ENCODE measurements around the gene PLXNA4.
A peak's percentile ranks its signal among the peaks of the same experiment; 100 is the strongest.

Gene PLXNA4

GRCh38 chr7:132352800-132353199, 223.5 kb downstream of the PLXNA4 start:
- no peak overlapping the region for H3K14ac ChIP-seq (ENCODE audit: low read length in 2 of 2)
- no peak overlapping the region for H2BK5ac ChIP-seq (ENCODE audit: low read depth, low read length, poor library complexity, severe bottlenecking)
- H2BK120ac ChIP-seq (ENCODE audit: low read depth, low read length) = no peak overlapping the region
- no peaks in the 10 kb centered on the region for H3K36me3 ChIP-seq (ENCODE audit: control insufficient read depth in 1 of 2, insufficient read depth in 2 of 2, low read depth in 1 of 2, low read length in 2 of 2)
- no peak overlapping the region for H2BK15ac ChIP-seq (ENCODE audit: low read depth, poor library complexity, severe bottlenecking)
- H3K9me3 ChIP-seq (ENCODE audit: control insufficient read depth, low read length) = no peaks in the 10 kb centered on the region
- no peak overlapping the region for H4K8ac ChIP-seq (ENCODE audit: low read length)
- no peaks in the 10 kb centered on the region for H3K79me1 ChIP-seq (replicated peaks; ENCODE audit: low read length, poor library complexity, severe bottlenecking)
- H3K4ac ChIP-seq (ENCODE audit: low read depth in 1 of 2, low read length in 2 of 2) = no peak overlapping the region
- no peak overlapping the region for H3K27ac ChIP-seq (ENCODE audit: low read length, poor library complexity, severe bottlenecking)
- no peak overlapping the region for H2AK5ac ChIP-seq (ENCODE audit: low read length, severe bottlenecking)
- H3K9ac ChIP-seq (ENCODE audit: low read length) = peak overlapping the region; percentile 42
- no peak overlapping the region for H3K4me2 ChIP-seq (ENCODE audit: low read length, poor library complexity, severe bottlenecking)
- H2BK12ac ChIP-seq (ENCODE audit: low read length in 2 of 2) = no peak overlapping the region
- WGBS = 79% methylated on average over 3 of the region's 6 CpGs
- no peak overlapping the region for H3K23ac ChIP-seq (ENCODE audit: low read length in 2 of 2)
- H3K4me3 ChIP-seq (ENCODE audit: insufficient read depth in 1 of 2, low read depth in 1 of 2, low read length in 2 of 2) = peak overlapping the region in 1 of 2 experiments; percentile 5
- no peak overlapping the region for H3K18ac ChIP-seq (ENCODE audit: low read depth in 1 of 2, low read length in 2 of 2)
- no peak overlapping the region for H2AFZ ChIP-seq (ENCODE audit: low read depth, low read length)
- no peak for DNase-seq
- H3K4me1 ChIP-seq (ENCODE audit: control insufficient read depth, insufficient read depth, low read depth, low read length) = no peaks in the 10 kb centered on the region
- peaks cover 7 to 13% of the 10 kb centered on the region in 2 experiments for H3K27me3 ChIP-seq (ENCODE audit: control insufficient read depth in 1 of 2, insufficient read depth in 1 of 2, low read length in 2 of 2)
- no peak overlapping the region for H4K91ac ChIP-seq (ENCODE audit: low read length)

- Histone ChIP-seq H3K4ac (ENCODE audit: low read depth in 1 of 2, low read length in 2 of 2) (no peak overlapping the region), H3K4me1 (ENCODE audit: control insufficient read depth, insufficient read depth, low read depth, low read length) (no peaks in the 10 kb centered on the region), H3K27me3 (ENCODE audit: control insufficient read depth in 1 of 2, insufficient read depth in 1 of 2, low read length in 2 of 2) (peaks cover 7 to 13% of the 10 kb centered on the region in 2 experiments), H3K79me1 (replicated peaks; ENCODE audit: low read length, poor library complexity, severe bottlenecking) (no peaks in the 10 kb centered on the region), H3K27ac (ENCODE audit: low read length, poor library complexity, severe bottlenecking) (no peak overlapping the region), H2BK12ac (ENCODE audit: low read length in 2 of 2) (no peak overlapping the region), H3K9me3 (ENCODE audit: control insufficient read depth, low read length) (no peaks in the 10 kb centered on the region), H2AK5ac (ENCODE audit: low read length, severe bottlenecking) (no peak overlapping the region), H3K9ac (ENCODE audit: low read length) (peak overlapping the region; percentile 42), H2BK5ac (ENCODE audit: low read depth, low read length, poor library complexity, severe bottlenecking) (no peak overlapping the region), H3K23ac (ENCODE audit: low read length in 2 of 2) (no peak overlapping the region), H3K4me2 (ENCODE audit: low read length, poor library complexity, severe bottlenecking) (no peak overlapping the region), H4K8ac (ENCODE audit: low read length) (no peak overlapping the region), H3K4me3 (ENCODE audit: insufficient read depth in 1 of 2, low read depth in 1 of 2, low read length in 2 of 2) (peak overlapping the region in 1 of 2 experiments; percentile 5), H4K91ac (ENCODE audit: low read length) (no peak overlapping the region), H3K36me3 (ENCODE audit: control insufficient read depth in 1 of 2, insufficient read depth in 2 of 2, low read depth in 1 of 2, low read length in 2 of 2) (no peaks in the 10 kb centered on the region), H2BK15ac (ENCODE audit: low read depth, poor library complexity, severe bottlenecking) (no peak overlapping the region), H3K14ac (ENCODE audit: low read length in 2 of 2) (peak overlapping the region in 1 of 2 experiments; percentile 87), H3K18ac (ENCODE audit: low read depth in 1 of 2, low read length in 2 of 2) (no peak overlapping the region), H2AFZ (ENCODE audit: low read depth, low read length) (no peak overlapping the region), H2BK120ac (ENCODE audit: low read depth, low read length) (no peak overlapping the region)
- 85% methylated on average over 10 of the region's 12 CpGs for WGBS
- DNase-seq = no peak
These were observed 224.2 kb downstream of the PLXNA4 start for GRCh38 chr7:132351954-132352499.

GRCh38 chr7:132350741-132351140, 225.5 kb downstream of the PLXNA4 start:
- H3K4me3 ChIP-seq (ENCODE audit: insufficient read depth in 1 of 2, low read depth in 1 of 2, low read length in 2 of 2) = no peak overlapping the region
- no peak overlapping the region for H3K23ac ChIP-seq (ENCODE audit: low read length in 2 of 2)
- H3K27ac ChIP-seq (ENCODE audit: low read length, poor library complexity, severe bottlenecking) = no peak overlapping the region
- DNase-seq = no peak
- no peak overlapping the region for H4K91ac ChIP-seq (ENCODE audit: low read length)
- no peak overlapping the region for H2AK5ac ChIP-seq (ENCODE audit: low read length, severe bottlenecking)
- peaks cover 7 to 13% of the 10 kb centered on the region in 2 experiments for H3K27me3 ChIP-seq (ENCODE audit: control insufficient read depth in 1 of 2, insufficient read depth in 1 of 2, low read length in 2 of 2)
- H2BK120ac ChIP-seq (ENCODE audit: low read depth, low read length) = no peak overlapping the region
- H3K79me1 ChIP-seq (replicated peaks; ENCODE audit: low read length, poor library complexity, severe bottlenecking) = no peaks in the 10 kb centered on the region
- H2BK12ac ChIP-seq (ENCODE audit: low read length in 2 of 2) = no peak overlapping the region
- no peak overlapping the region for H2BK5ac ChIP-seq (ENCODE audit: low read depth, low read length, poor library complexity, severe bottlenecking)
- no peak overlapping the region for H3K18ac ChIP-seq (ENCODE audit: low read depth in 1 of 2, low read length in 2 of 2)
- H4K8ac ChIP-seq (ENCODE audit: low read length) = no peak overlapping the region
- no peaks in the 10 kb centered on the region for H3K36me3 ChIP-seq (ENCODE audit: control insufficient read depth in 1 of 2, insufficient read depth in 2 of 2, low read depth in 1 of 2, low read length in 2 of 2)
- H2BK15ac ChIP-seq (ENCODE audit: low read depth, poor library complexity, severe bottlenecking) = no peak overlapping the region
- H3K4me2 ChIP-seq (ENCODE audit: low read length, poor library complexity, severe bottlenecking) = no peak overlapping the region
- no peaks in the 10 kb centered on the region for H3K4me1 ChIP-seq (ENCODE audit: control insufficient read depth, insufficient read depth, low read depth, low read length)
- H3K4ac ChIP-seq (ENCODE audit: low read depth in 1 of 2, low read length in 2 of 2) = no peak overlapping the region
- H3K14ac ChIP-seq (ENCODE audit: low read length in 2 of 2) = no peak overlapping the region
- H3K9ac ChIP-seq (ENCODE audit: low read length) = no peak overlapping the region
- H2AFZ ChIP-seq (ENCODE audit: low read depth, low read length) = no peak overlapping the region
- H3K9me3 ChIP-seq (ENCODE audit: control insufficient read depth, low read length) = no peaks in the 10 kb centered on the region

GRCh38 chr7:132349075-132349474, 227.2 kb downstream of the PLXNA4 start:
- no peak overlapping the region for H3K27ac ChIP-seq (ENCODE audit: low read length, poor library complexity, severe bottlenecking)
- no peak overlapping the region for H3K4me2 ChIP-seq (ENCODE audit: low read length, poor library complexity, severe bottlenecking)
- H2AK5ac ChIP-seq (ENCODE audit: low read length, severe bottlenecking) = no peak overlapping the region
- no peak overlapping the region for H2BK12ac ChIP-seq (ENCODE audit: low read length in 2 of 2)
- H2BK15ac ChIP-seq (ENCODE audit: low read depth, poor library complexity, severe bottlenecking) = no peak overlapping the region
- no peak overlapping the region for H3K4ac ChIP-seq (ENCODE audit: low read depth in 1 of 2, low read length in 2 of 2)
- H2BK120ac ChIP-seq (ENCODE audit: low read depth, low read length) = no peak overlapping the region
- no peak overlapping the region for H3K18ac ChIP-seq (ENCODE audit: low read depth in 1 of 2, low read length in 2 of 2)
- H3K36me3 ChIP-seq (ENCODE audit: control insufficient read depth in 1 of 2, insufficient read depth in 2 of 2, low read depth in 1 of 2, low read length in 2 of 2) = no peaks in the 10 kb centered on the region
- H3K9me3 ChIP-seq (ENCODE audit: control insufficient read depth, low read length) = no peaks in the 10 kb centered on the region
- H3K4me1 ChIP-seq (ENCODE audit: control insufficient read depth, insufficient read depth, low read depth, low read length) = no peaks in the 10 kb centered on the region
- no peak overlapping the region for H4K8ac ChIP-seq (ENCODE audit: low read length)
- no peak overlapping the region for H3K4me3 ChIP-seq (ENCODE audit: insufficient read depth in 1 of 2, low read depth in 1 of 2, low read length in 2 of 2)
- no peak overlapping the region for H3K14ac ChIP-seq (ENCODE audit: low read length in 2 of 2)
- 68% methylated on average over 3 of the region's 3 CpGs for WGBS
- no peak overlapping the region for H3K9ac ChIP-seq (ENCODE audit: low read length)
- H3K27me3 ChIP-seq (ENCODE audit: control insufficient read depth in 1 of 2, insufficient read depth in 1 of 2, low read length in 2 of 2) = peaks cover 7 to 23% of the 10 kb centered on the region in 2 experiments
- no peak overlapping the region for H2BK5ac ChIP-seq (ENCODE audit: low read depth, low read length, poor library complexity, severe bottlenecking)
- H3K79me1 ChIP-seq (replicated peaks; ENCODE audit: low read length, poor library complexity, severe bottlenecking) = no peaks in the 10 kb centered on the region
- DNase-seq = no peak
- H2AFZ ChIP-seq (ENCODE audit: low read depth, low read length) = no peak overlapping the region
- no peak overlapping the region for H4K91ac ChIP-seq (ENCODE audit: low read length)
- no peak overlapping the region for H3K23ac ChIP-seq (ENCODE audit: low read length in 2 of 2)
